Cardiac septum (tissue), 1 donor: ENCODE data around the gene ARHGAP19. TPM values are rescaled to one million over a fixed set of nuclear protein-coding genes. Genes with fewer than 3 reads are reported as not detected.

Experiments
- DNase-seq: peaks from one replicate; pipeline ENCODE4 v3.0.0-alpha.2; 2020; ENCODE audit warnings: low spot score
- intact Hi-C: fragments of 100-400 bp; cut with DNase I; formaldehyde crosslinking; loops from one replicate; pipeline ENCODE4 v1.14.0; 2022
- long read RNA-seq: library from polyadenylated mRNA; unstranded; transcript quantifications from one replicate; pipeline ENCODE4 v2.0.0, GENCODE V29; 2021
- total RNA-seq: library from RNA; stranded (reverse); fragmentation: NEBNext Ultra II Directional; extraction: Animal tissue kit (Norgen Biotek cat#: 25700); gene quantifications from one replicate; pipeline ENCODE4 v1.2.1, GENCODE V29; 2021
- donor health status: DM: no; HTN: no; CAD: no.

ARHGAP19 gene
- total RNA-seq: 4.4 TPM
- long read RNA-seq, full-length matches to known transcripts: 1 of 3 reads
- long read RNA-seq, partial matches to known transcripts: 0 of 3 reads
- long read RNA-seq, other reads (novel, unspliced or antisense): 2 of 3 reads

GRCh38 chr10:97292097-97292861 is at the start of gene ARHGAP19:
Gene ARHGAP19 (minus strand): TSS chr10:97292637. CDS start chr10:97292627, 10 bp downstream.
- intact Hi-C loops: loop anchor here (2.0 to 5.0 kb wide), 2 partner anchors 27 to 40 kb away; partner anchors contain the start of genes FRAT1 and FRAT2

GRCh38 chr10:97341416-97341815 is 49.0 kb upstream of the ARHGAP19 start:
- intact Hi-C loops: no loop called here
- no peak for DNase-seq

More at GRCh38 chr10:97292097-97292861, at the start of gene ARHGAP19:
- DNase-seq: peak; percentile 96

GRCh38 chr10:97338041-97338440 is 45.6 kb upstream of the ARHGAP19 start:
- intact Hi-C loops: no loop called here
- no peak for DNase-seq

GRCh38 chr10:97336942-97337831 is 44.8 kb upstream of the ARHGAP19 start:
- no peak for DNase-seq
- intact Hi-C loops: no loop called here

GRCh38 chr10:97336446-97336845 is 44.0 kb upstream of the ARHGAP19 start:
- DNase-seq: no peak
- intact Hi-C loops: no loop called here

GRCh38 chr10:97336006-97336405 is 43.6 kb upstream of the ARHGAP19 start:
- intact Hi-C loops: no loop called here
- no peak for DNase-seq

- intact Hi-C loops: no loop called here
- DNase-seq: no peak
These were observed 42.8 kb upstream of the ARHGAP19 start for GRCh38 chr10:97335188-97335619.

- intact Hi-C loops: loop anchor here (5.0 kb wide), 1 partner anchor 42 kb away; the partner anchor contains the start of gene ARHGAP19
- peak; percentile 96 for DNase-seq
These were observed 42.1 kb upstream of the ARHGAP19 start, which contains the start of gene FRAT2 for GRCh38 chr10:97334370-97335175. Gene FRAT2 (minus strand): TSS chr10:97334729. CDS start chr10:97334572, 157 bp downstream.

- intact Hi-C loops: loop anchor here (2.0 to 5.0 kb wide), 2 partner anchors 41 to 55 kb away; partner anchors contain the start of gene ARHGAP19
- peak; percentile 86 for DNase-seq
These were observed 41.3 kb upstream of the ARHGAP19 start for GRCh38 chr10:97333601-97334369.

GRCh38 chr10:97333351-97333600 is 40.8 kb upstream of the ARHGAP19 start:
- no peak for DNase-seq
- intact Hi-C loops: loop anchor here (2.0 to 5.0 kb wide), 2 partner anchors 41 to 54 kb away; partner anchors contain the start of gene ARHGAP19

- intact Hi-C loops: loop anchor here (1.0 to 5.0 kb wide), 3 partner anchors 13 to 54 kb away; partner anchors contain the start of genes ARHGAP19 and FRAT1
- no peak for DNase-seq
These were observed 40.3 kb upstream of the ARHGAP19 start for GRCh38 chr10:97332591-97333350.

GRCh38 chr10:97331153-97331703 is 38.8 kb upstream of the ARHGAP19 start:
- intact Hi-C loops: loop anchor here (5.0 kb wide), 1 partner anchor 39 kb away; the partner anchor contains the start of gene ARHGAP19
- DNase-seq: no peak

- intact Hi-C loops: loop anchor here (5.0 kb wide), 1 partner anchor 37 kb away; the partner anchor contains the start of gene ARHGAP19
These were observed 37.3 kb upstream of the ARHGAP19 start for GRCh38 chr10:97329766-97330165.

GRCh38 chr10:97328646-97329453 is 36.4 kb upstream of the ARHGAP19 start:
- intact Hi-C loops: no loop called here
- no peak for DNase-seq

More at GRCh38 chr10:97329766-97330165, 37.3 kb upstream of the ARHGAP19 start:
- no peak for DNase-seq

GRCh38 chr10:97327348-97328294 is 35.2 kb upstream of the ARHGAP19 start:
- DNase-seq: no peak
- intact Hi-C loops: no loop called here
